Mesenchymal stem cell (in vitro differentiated cells and primary cell): ENCODE results near the gene CSNK1G1.
A peak's percentile ranks its signal among the peaks of the same experiment; 100 is the strongest.

Experiments
- DNase-seq: peaks from one replicate; pipeline ENCODE4 v3.0.0-alpha.2; 2013
- H2AFZ ChIP-seq: one replicate; pipeline ENCODE4 v1.6.1; 2013; ENCODE audit warnings: low read depth, mild to moderate bottlenecking, control low read depth, inconsistent platforms, low read length, moderate library complexity
- H2AK5ac ChIP-seq: 2 replicates; pipeline ENCODE4 v1.6.1; 2013; ENCODE audit warnings: low read length, moderate library complexity, mild to moderate bottlenecking, inconsistent platforms; ENCODE audit not compliant: severe bottlenecking
- H2BK120ac ChIP-seq: one replicate; pipeline ENCODE4 v1.6.1; 2013; ENCODE audit warnings: low read depth, mild to moderate bottlenecking, inconsistent platforms, low read length, moderate library complexity
- H2BK12ac ChIP-seq, 2 experiments: one replicate each; pipeline ENCODE4 v1.6.1; 2013; ENCODE audit warnings: inconsistent platforms in 2 of 2, low read length in 2 of 2, mild to moderate bottlenecking in 2 of 2, moderate library complexity in 2 of 2, control low read depth in 1 of 2
- H2BK15ac ChIP-seq: one replicate; pipeline ENCODE4 v1.6.1; 2013; ENCODE audit warnings: mild to moderate bottlenecking, low read depth, inconsistent platforms; ENCODE audit not compliant: poor library complexity, severe bottlenecking
- H2BK5ac ChIP-seq: 2 replicates; pipeline ENCODE4 v1.6.1; 2013; ENCODE audit warnings: low read depth, mild to moderate bottlenecking, low read length, control low read depth, inconsistent platforms; ENCODE audit not compliant: poor library complexity, severe bottlenecking
- H3K14ac ChIP-seq, 2 experiments: one replicate each; pipeline ENCODE4 v1.6.1; 2013; ENCODE audit warnings: inconsistent platforms in 2 of 2, low read length in 2 of 2, control low read depth in 1 of 2, mild to moderate bottlenecking in 1 of 2, moderate library complexity in 1 of 2
- H3K18ac ChIP-seq, 2 experiments: one replicate each; pipeline ENCODE4 v1.6.1; 2013; ENCODE audit warnings: inconsistent platforms in 2 of 2, low read length in 2 of 2, control low read depth in 1 of 2, low read depth in 1 of 2, mild to moderate bottlenecking in 1 of 2
- H3K23ac ChIP-seq, 2 experiments: one replicate each; pipeline ENCODE4 v1.6.1; 2013; ENCODE audit warnings: inconsistent platforms in 2 of 2, low read length in 2 of 2, mild to moderate bottlenecking in 2 of 2, moderate library complexity in 2 of 2, control low read depth in 1 of 2
- H3K27ac ChIP-seq: 2 replicates; pipeline ENCODE4 v1.5.1; 2013; ENCODE audit warnings: mild to moderate bottlenecking, moderate library complexity, low read length, control low read depth, inconsistent platforms; ENCODE audit not compliant: poor library complexity, severe bottlenecking
- H3K27me3 ChIP-seq, 2 experiments: 2 replicates each; pipeline versions ENCODE4 v1.6.1 to v1.7.0; 2013; ENCODE audit warnings: low read length in 2 of 2, mild to moderate bottlenecking in 2 of 2, moderate library complexity in 2 of 2, control low read depth in 1 of 2, inconsistent platforms in 1 of 2; ENCODE audit not compliant: control insufficient read depth in 1 of 2, insufficient read depth in 1 of 2
- H3K36me3 ChIP-seq, 2 experiments: 2 replicates each; pipeline versions ENCODE4 v1.6.1 to v1.7.0; 2013; ENCODE audit warnings: low read length in 2 of 2, control low read depth in 1 of 2, inconsistent platforms in 1 of 2, low read depth in 1 of 2, mild to moderate bottlenecking in 1 of 2; ENCODE audit not compliant: insufficient read depth in 2 of 2, control insufficient read depth in 1 of 2
- H3K4ac ChIP-seq, 2 experiments: one replicate each; pipeline ENCODE4 v1.6.1; 2013; ENCODE audit warnings: inconsistent platforms in 2 of 2, low read length in 2 of 2, mild to moderate bottlenecking in 2 of 2, moderate library complexity in 2 of 2, control low read depth in 1 of 2, low read depth in 1 of 2
- H3K4me1 ChIP-seq: 2 replicates; pipeline ENCODE4 v1.6.1; 2013; ENCODE audit warnings: low read depth, low read length, control low read depth; ENCODE audit not compliant: control insufficient read depth, insufficient read depth
- H3K4me2 ChIP-seq: 2 replicates; pipeline ENCODE4 v1.6.1; 2013; ENCODE audit warnings: low read length, mild to moderate bottlenecking, inconsistent platforms; ENCODE audit not compliant: poor library complexity, severe bottlenecking
- H3K4me3 ChIP-seq, 2 experiments: 2 replicates each; pipeline versions ENCODE4 v1.5.1 to v1.7.0; 2013; ENCODE audit warnings: low read length in 2 of 2, mild to moderate bottlenecking in 2 of 2, control low read depth in 1 of 2, low read depth in 1 of 2; ENCODE audit not compliant: insufficient read depth in 1 of 2
- H3K79me1 ChIP-seq: replicated peaks from 2 replicates; pipeline ENCODE4 v1.6.1; 2013; ENCODE audit warnings: mild to moderate bottlenecking, control low read depth, low read length, inconsistent platforms; ENCODE audit not compliant: poor library complexity, severe bottlenecking
- H3K9ac ChIP-seq: 2 replicates; pipeline ENCODE4 v1.7.0; 2013; ENCODE audit warnings: mild to moderate bottlenecking, low read length, moderate library complexity
- H3K9me3 ChIP-seq: 2 replicates; pipeline ENCODE4 v1.7.0; 2013; ENCODE audit warnings: mild to moderate bottlenecking, low read length; ENCODE audit not compliant: control insufficient read depth
- H4K8ac ChIP-seq: one replicate; pipeline ENCODE4 v1.6.1; 2013; ENCODE audit warnings: inconsistent platforms, mild to moderate bottlenecking, low read length, moderate library complexity
- H4K91ac ChIP-seq: one replicate; pipeline ENCODE4 v1.6.1; 2013; ENCODE audit warnings: mild to moderate bottlenecking, low read length, inconsistent platforms
- WGBS: methylation state at CpG from one replicate; pipeline ENCODE4 v1.1.7; 2013; ENCODE audit warnings: mixed read lengths; 5-methylcytosine and 5-hydroxymethylcytosine counted together

CSNK1G1 gene

GRCh38 chr15:64249406-64249805, 106.6 kb downstream of the CSNK1G1 start:
- H3K27ac ChIP-seq: peak overlapping the region; percentile 12
- H3K4me1 ChIP-seq: peaks cover 9% of the 10 kb centered on the region
- no peak overlapping the region for H3K4me2 ChIP-seq
- no peak overlapping the region for H2BK120ac ChIP-seq
- H3K23ac ChIP-seq: no peak overlapping the region
- H2BK15ac ChIP-seq: no peak overlapping the region
- H3K18ac ChIP-seq: no peak overlapping the region
- H2BK5ac ChIP-seq: no peak overlapping the region
- no peak overlapping the region for H4K8ac ChIP-seq
- no peaks in the 10 kb centered on the region for H3K27me3 ChIP-seq
- H3K14ac ChIP-seq: no peak overlapping the region
- peaks cover 0 to 20% of the 10 kb centered on the region in 2 experiments for H3K36me3 ChIP-seq
- no peak for DNase-seq
- no peak overlapping the region for H3K9ac ChIP-seq
- no peak overlapping the region for H2AFZ ChIP-seq
- no peak overlapping the region for H3K4ac ChIP-seq
- no peak overlapping the region for H3K4me3 ChIP-seq
- no peak overlapping the region for H4K91ac ChIP-seq
- peaks cover 17% of the 10 kb centered on the region for H3K79me1 ChIP-seq
- H2AK5ac ChIP-seq: peak overlapping the region; percentile 88
- 95% methylated on average over 3 of the region's 3 CpGs for WGBS
- no peaks in the 10 kb centered on the region for H3K9me3 ChIP-seq
- H2BK12ac ChIP-seq: peak overlapping the region in 1 of 2 experiments; percentile 32

DNA sequence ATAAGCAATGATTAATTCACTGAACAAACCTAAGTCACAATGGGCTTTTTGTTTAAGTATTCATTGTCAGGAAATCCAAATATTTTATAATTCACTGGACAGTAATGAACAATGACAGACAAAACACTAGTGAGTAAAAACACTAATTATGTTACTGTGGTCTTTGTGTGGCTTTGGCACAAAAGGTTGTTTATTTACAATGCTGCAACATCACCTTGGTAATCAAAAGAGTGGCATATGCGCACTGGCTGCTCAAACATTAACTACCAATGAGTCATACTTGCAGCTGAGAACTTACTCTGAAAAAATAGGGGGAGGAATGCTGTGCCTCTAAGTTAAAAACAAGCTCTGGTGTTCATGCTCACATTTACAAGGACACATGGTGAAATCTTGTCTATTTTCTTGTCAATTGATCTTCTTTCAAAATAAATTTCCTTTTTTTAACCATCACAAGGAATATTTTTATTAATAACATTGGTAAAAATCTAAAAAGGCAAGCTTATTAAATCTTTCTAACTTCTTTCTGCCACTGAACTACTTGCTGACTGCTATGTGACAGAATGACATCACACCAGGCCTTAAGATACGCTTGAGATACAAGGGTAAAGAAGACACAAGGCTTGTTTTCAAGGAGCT, 107.9 kb downstream of the CSNK1G1 start:
- Histone ChIP-seq H3K18ac (no peak overlapping the region), H4K8ac (no peak overlapping the region), H2AK5ac (no peak overlapping the region), H3K27ac (peak overlapping the region; percentile 78), H2BK5ac (no peak overlapping the region), H3K23ac (no peak overlapping the region), H3K4ac (no peak overlapping the region), H3K27me3 (no peaks in the 10 kb centered on the region), H3K79me1 (peaks cover 13% of the 10 kb centered on the region), H3K4me2 (no peak overlapping the region), H3K4me3 (no peak overlapping the region), H2BK120ac (no peak overlapping the region), H4K91ac (no peak overlapping the region), H3K4me1 (peaks cover 9% of the 10 kb centered on the region), H3K9ac (peak overlapping the region; percentile 82), H2BK12ac (no peak overlapping the region), H3K9me3 (no peaks in the 10 kb centered on the region), H2AFZ (no peak overlapping the region), H3K36me3 (peaks cover 0 to 20% of the 10 kb centered on the region in 2 experiments), H2BK15ac (no peak overlapping the region), H3K14ac (no peak overlapping the region)
- 20% methylated on average over 2 of the region's 2 CpGs for WGBS
- peak; percentile 97 for DNase-seq

GRCh38 chr15:64247535-64247905, 108.5 kb downstream of the CSNK1G1 start:
- H3K4me3 ChIP-seq: no peak overlapping the region
- no peak overlapping the region for H3K23ac ChIP-seq
- no peak overlapping the region for H3K14ac ChIP-seq
- H3K27me3 ChIP-seq: no peaks in the 10 kb centered on the region
- no peak overlapping the region for H2BK15ac ChIP-seq
- H2BK5ac ChIP-seq: no peak overlapping the region
- H2BK120ac ChIP-seq: no peak overlapping the region
- H3K9ac ChIP-seq: peak overlapping the region; percentile 82
- H2BK12ac ChIP-seq: no peak overlapping the region
- H2AFZ ChIP-seq: no peak overlapping the region
- H3K36me3 ChIP-seq: peaks cover 0 to 20% of the 10 kb centered on the region in 2 experiments
- H3K4me1 ChIP-seq: peaks cover 9% of the 10 kb centered on the region
- H2AK5ac ChIP-seq: no peak overlapping the region
- peak; percentile 26 for DNase-seq
- peak overlapping the region; percentile 31 for H3K27ac ChIP-seq
- H3K79me1 ChIP-seq: peaks cover 12% of the 10 kb centered on the region
- no peak overlapping the region for H3K4ac ChIP-seq
- no peaks in the 10 kb centered on the region for H3K9me3 ChIP-seq
- no peak overlapping the region for H4K91ac ChIP-seq
- H3K4me2 ChIP-seq: no peak overlapping the region
- H4K8ac ChIP-seq: no peak overlapping the region
- H3K18ac ChIP-seq: no peak overlapping the region

DNA sequence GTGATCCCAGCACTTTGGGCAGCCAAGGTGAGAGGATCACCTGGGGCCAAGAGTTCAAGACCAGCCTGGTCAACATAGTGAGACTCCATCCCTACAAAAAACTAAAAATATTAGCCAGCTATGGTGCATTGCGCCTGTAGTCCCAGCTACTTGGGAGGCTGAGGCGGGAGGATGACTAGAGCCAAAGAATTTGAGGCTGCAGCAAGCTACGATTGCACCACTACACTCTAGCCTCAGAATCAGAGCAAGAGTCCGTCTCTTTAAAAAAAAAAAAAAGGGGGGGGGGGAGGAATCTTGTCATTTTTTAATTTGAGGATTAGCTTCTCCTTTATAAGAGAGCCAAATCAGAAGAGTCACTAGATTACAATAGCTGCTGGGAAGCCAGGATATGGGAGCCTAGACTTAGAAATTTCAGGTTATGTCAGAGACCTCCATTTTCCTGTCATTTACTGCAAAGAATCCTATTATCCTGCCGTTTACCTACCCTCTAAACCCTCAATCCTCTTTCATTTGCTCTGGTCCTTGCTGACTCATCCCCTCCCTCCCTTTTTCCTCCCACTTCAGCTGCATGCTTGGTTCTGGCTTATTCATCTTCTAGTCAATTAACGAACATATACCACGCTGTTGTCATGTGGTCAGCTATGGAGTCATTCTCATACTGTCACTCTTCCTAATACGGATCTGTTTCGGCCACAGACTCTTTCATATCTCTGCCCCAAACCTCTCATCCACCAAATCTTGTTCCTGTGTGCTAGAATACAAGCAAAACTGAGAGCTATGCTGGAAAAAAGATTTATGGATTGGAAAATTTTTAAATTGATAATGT, 109.4 kb downstream of the CSNK1G1 start:
- peak overlapping the region; percentile 89 for H3K27ac ChIP-seq
- H3K18ac ChIP-seq: peak overlapping the region; percentile 49 to 54
- peak overlapping the region; percentile 53 for H3K4me2 ChIP-seq
- no peak overlapping the region for H3K14ac ChIP-seq
- H2BK12ac ChIP-seq: peak overlapping the region; percentile 28 to 84
- peak overlapping the region in 1 of 2 experiments; percentile 67 for H3K4ac ChIP-seq
- peak; percentile 96 for DNase-seq
- H4K91ac ChIP-seq: no peak overlapping the region
- no peak overlapping the region for H4K8ac ChIP-seq
- peaks cover 14% of the 10 kb centered on the region for H3K79me1 ChIP-seq
- peaks cover 9% of the 10 kb centered on the region for H3K4me1 ChIP-seq
- H2BK5ac ChIP-seq: no peak overlapping the region
- no peak overlapping the region for H3K23ac ChIP-seq
- no peak overlapping the region for H2BK15ac ChIP-seq
- H3K36me3 ChIP-seq: peaks cover 0 to 19% of the 10 kb centered on the region in 2 experiments
- 20% methylated on average over 5 of the region's 9 CpGs for WGBS
- H2AFZ ChIP-seq: no peak overlapping the region
- H3K9ac ChIP-seq: peak overlapping the region; percentile 82
- H3K4me3 ChIP-seq: peak overlapping the region in 1 of 2 experiments; percentile 48
- H3K27me3 ChIP-seq: no peaks in the 10 kb centered on the region
- no peaks in the 10 kb centered on the region for H3K9me3 ChIP-seq
- no peak overlapping the region for H2BK120ac ChIP-seq
- H2AK5ac ChIP-seq: peak overlapping the region; percentile 61
